Adipocyte (in vitro differentiated cells): ENCODE results near the gene POP7.
A peak's percentile ranks its signal among the peaks of the same experiment; 100 is the strongest.

Source experiments
- DNase-seq: peaks from one replicate; pipeline ENCODE4 v3.0.0-alpha.2; 2015; ENCODE audit warnings: low read depth
- H3K27me3 ChIP-seq: replicated peaks from 2 replicates; pipeline ENCODE4 v1.7.0; 2013; ENCODE audit warnings: mild to moderate bottlenecking, low read length, moderate library complexity; ENCODE audit not compliant: control insufficient read depth, insufficient read depth
- H3K36me3 ChIP-seq: 2 replicates; pipeline ENCODE4 v1.7.0; 2013; ENCODE audit warnings: low read length, mild to moderate bottlenecking, moderate library complexity; ENCODE audit not compliant: control insufficient read depth, insufficient read depth, severe bottlenecking
- H3K4me1 ChIP-seq: 2 replicates; pipeline ENCODE4 v1.7.0; 2013; ENCODE audit warnings: mild to moderate bottlenecking, low read length, moderate library complexity; ENCODE audit not compliant: control insufficient read depth, insufficient read depth
- H3K4me3 ChIP-seq: 2 replicates; pipeline ENCODE4 v1.7.0; 2013; ENCODE audit warnings: mild to moderate bottlenecking, low read length, moderate library complexity
- H3K9ac ChIP-seq: 2 replicates; pipeline ENCODE4 v1.7.0; 2013; ENCODE audit warnings: mild to moderate bottlenecking, low read length, moderate library complexity
- H3K9me3 ChIP-seq: 2 replicates; pipeline ENCODE4 v1.7.0; 2013; ENCODE audit warnings: mild to moderate bottlenecking, low read length, moderate library complexity; ENCODE audit not compliant: control insufficient read depth

POP7 gene

DNA sequence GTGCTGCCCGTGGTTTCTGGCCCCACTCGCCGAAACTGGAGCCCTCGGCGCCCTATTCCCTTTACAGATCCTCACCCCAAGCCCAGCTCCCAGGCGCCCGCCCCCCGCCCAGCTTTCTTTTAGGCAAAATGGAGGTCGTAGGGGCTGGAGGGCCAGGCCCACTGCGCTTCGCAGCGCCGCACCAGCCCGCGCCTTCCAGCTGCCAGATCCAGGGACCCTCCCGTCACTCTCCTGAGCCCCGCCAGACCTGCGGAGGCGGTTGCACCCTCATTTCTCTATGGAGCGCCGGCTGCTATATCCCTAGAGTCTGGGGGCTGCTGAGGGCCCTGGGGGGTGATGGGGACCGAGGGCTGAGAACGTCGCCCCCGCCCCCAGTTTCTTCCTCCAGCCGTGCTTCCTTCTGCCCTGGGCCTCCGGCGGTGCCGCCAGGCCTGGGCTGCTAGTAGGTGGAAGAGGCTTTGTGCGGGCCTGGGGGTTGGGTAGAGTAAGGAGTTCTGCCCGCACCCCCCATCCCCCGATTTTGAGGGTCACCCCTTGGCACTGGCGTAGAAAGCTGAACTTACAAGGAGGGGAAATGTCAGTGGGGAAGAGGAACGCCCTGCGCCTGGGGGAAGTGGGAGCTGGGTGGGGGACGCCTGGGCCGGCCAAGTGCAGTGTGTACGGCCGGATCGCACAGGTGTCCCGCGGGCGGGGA, 31.4 kb upstream of the POP7 start:
- no peak for DNase-seq
- no peaks in the 10 kb centered on the region for H3K27me3 ChIP-seq
- H3K4me3 ChIP-seq = peak overlapping the region; percentile 95
- no peaks in the 10 kb centered on the region for H3K9me3 ChIP-seq
- H3K36me3 ChIP-seq = peaks cover 30% of the 10 kb centered on the region
- peak overlapping the region; percentile 94 for H3K9ac ChIP-seq
- H3K4me1 ChIP-seq = peaks cover 12% of the 10 kb centered on the region

DNA sequence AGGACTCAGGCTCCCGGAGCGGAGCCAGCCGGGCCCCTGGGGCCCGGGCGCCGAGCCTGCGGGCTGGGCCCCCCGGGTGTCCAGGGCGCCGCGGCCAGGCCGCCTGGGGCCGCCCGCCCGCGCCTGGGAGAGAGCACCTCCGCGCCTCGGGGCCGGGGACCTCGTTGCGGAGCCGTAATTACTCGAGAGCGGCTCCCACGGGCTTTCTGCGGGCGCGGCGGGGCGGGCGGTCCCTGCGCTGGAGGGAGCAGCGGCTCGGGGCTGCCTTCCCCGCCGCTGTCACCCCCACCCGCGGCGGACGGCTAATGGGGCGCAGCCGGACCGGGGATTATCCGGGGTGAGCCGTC, 30.8 kb upstream of the POP7 start:
- Histone ChIP-seq H3K9me3 (no peaks in the 10 kb centered on the region), H3K27me3 (no peaks in the 10 kb centered on the region), H3K4me1 (peaks cover 18% of the 10 kb centered on the region), H3K9ac (peak overlapping the region; percentile 94), H3K36me3 (peaks cover 32% of the 10 kb centered on the region), H3K4me3 (peak overlapping the region; percentile 95)
- DNase-seq = peak; percentile 61

DNA sequence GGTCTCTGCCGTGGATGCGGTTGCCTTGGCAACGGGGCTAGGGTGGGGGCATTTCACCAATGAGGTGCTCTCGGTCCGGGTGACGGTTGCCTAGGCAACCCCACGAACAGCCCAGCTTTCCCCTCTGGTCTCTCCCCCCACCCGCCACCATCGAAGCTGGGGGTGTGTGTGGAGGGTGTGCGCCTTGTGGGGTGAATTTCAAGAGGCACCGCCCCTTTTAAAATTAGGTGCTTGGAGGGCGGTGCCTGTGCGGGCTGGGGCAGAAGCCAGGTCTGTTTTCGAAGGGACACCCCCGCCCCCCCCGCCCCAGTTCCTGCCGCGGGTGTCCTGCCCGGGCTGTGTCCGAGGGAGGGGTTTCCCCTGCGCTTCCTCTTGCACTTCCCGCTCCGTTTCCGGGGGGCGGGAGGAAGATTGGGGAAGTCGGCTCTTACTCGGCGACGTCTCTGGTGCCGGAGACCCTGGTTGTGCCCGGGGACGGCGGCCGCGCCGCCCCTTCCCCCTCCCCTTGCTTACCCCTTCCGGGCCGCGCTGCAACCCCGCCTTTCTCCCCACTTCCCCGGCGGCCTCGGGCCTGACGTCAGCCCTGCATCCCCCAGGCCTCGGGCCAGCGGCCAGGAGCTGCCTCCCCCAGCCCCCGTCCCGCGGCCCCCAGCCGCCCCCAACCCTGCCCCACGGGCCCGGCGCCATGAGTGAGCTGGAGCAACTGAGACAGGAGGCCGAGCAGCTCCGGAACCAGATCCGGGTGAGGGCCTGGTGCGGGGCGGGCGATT, 30.2 kb upstream of the POP7 start:
- H3K4me3 ChIP-seq = peak overlapping the region; percentile 95
- H3K36me3 ChIP-seq = peaks cover 32% of the 10 kb centered on the region
- peak; percentile 73 for DNase-seq
- H3K27me3 ChIP-seq = no peaks in the 10 kb centered on the region
- H3K9ac ChIP-seq = peak overlapping the region; percentile 78
- no peaks in the 10 kb centered on the region for H3K9me3 ChIP-seq
- H3K4me1 ChIP-seq = peaks cover 25% of the 10 kb centered on the region

DNA sequence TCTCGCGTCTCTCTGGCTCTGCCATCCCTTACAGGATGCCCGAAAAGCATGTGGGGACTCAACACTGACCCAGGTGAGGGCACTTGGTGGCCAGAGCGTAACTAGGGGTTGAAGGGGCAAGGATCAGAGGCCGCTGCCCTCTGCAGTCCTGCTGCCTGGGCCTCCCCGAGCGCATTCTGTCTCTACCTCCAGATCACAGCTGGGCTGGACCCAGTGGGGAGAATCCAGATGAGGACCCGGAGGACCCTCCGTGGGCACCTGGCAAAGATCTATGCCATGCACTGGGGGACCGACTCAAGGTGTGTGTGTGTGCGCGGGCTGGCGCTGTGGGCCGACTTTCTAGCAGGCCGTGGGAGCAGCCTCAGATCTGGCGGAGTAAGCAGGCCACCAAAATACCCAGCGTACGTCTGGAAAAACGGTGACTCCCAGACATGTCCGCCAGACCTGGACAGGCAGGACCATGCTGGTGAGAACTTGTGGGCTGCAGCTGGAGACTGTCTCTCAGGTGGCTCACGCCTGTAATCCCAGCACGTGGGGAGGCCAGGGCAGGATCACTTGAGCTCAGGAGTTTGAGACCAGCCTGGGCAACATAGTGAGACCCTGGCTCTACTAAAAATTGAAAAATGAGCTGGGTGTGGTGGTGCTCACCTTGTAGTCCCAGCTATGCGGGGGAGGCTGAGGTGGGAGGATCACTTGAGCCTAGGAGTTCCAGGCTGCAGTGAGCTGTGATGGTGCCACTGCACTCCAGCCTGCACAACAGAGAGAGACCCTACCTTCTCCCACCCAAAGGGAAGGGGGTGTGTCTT, 29.2 kb upstream of the POP7 start:
- Histone ChIP-seq H3K36me3 (peaks cover 36% of the 10 kb centered on the region), H3K27me3 (no peaks in the 10 kb centered on the region), H3K4me3 (peak overlapping the region; percentile 73), H3K9ac (peak overlapping the region; percentile 62), H3K4me1 (peaks cover 28% of the 10 kb centered on the region), H3K9me3 (no peaks in the 10 kb centered on the region)
- no peak for DNase-seq

DNA sequence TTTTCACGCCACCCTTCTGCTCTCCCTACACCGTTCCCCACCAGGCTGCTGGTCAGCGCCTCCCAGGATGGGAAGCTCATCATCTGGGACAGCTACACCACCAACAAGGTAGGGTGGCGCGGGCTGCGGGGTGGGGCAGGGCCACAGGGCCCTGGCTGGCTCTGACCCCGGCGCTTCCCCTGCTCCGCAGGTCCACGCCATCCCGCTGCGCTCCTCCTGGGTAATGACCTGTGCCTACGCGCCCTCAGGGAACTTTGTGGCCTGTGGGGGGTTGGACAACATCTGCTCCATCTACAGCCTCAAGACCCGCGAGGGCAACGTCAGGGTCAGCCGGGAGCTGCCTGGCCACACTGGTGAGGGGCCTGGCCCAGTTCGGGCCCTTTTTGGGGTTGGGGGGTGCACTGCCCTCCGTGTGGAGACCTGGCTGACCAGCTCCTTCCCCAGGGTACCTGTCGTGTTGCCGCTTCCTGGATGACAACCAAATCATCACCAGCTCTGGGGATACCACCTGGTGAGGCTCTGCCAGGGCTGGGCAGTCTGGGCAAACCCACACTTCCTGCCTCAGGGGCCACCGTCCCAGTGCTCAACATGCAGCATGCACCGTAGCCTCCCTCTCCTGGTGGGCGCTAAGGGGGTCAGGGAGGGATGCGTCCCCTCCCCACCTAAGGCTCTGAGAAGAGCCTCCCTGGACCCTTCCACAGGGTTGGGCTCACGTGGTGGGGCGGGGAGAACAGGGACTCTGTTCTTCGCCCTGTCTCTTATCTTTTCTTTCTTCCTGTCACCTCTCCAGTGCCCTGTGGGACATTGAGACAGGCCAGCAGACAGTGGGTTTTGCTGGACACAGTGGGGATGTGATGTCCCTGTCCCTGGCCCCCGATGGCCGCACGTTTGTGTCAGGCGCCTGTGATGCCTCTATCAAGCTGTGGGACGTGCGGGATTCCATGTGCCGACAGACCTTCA, 28.3 kb upstream of the POP7 start:
- Histone ChIP-seq H3K36me3 (peaks cover 44% of the 10 kb centered on the region), H3K4me3 (no peak overlapping the region), H3K27me3 (no peaks in the 10 kb centered on the region), H3K4me1 (peaks cover 28% of the 10 kb centered on the region), H3K9ac (no peak overlapping the region), H3K9me3 (no peaks in the 10 kb centered on the region)
- DNase-seq = no peak

DNA sequence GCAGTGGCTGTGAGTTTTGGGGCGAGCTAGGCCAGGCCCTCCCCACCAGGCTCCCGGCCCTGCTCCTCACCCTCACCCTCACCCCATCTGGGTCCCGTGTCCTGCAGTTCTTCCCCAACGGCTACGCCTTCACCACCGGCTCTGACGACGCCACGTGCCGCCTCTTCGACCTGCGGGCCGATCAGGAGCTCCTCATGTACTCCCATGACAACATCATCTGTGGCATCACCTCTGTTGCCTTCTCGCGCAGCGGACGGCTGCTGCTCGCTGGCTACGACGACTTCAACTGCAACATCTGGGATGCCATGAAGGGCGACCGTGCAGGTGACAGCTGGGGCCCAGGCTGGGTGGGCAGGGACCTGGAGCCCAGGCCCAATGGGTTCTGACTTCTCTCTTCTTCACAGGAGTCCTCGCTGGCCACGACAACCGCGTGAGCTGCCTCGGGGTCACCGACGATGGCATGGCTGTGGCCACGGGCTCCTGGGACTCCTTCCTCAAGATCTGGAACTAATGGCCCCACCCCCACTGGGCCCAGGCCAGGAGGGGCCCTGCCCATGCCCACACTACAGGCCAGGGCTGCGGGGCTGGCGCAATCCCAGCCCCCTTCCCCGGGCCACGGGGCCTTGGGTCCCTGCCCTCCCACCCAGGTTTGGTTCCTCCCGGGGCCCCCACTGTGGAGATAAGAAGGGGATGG, 27.5 kb upstream of the POP7 start:
- Histone ChIP-seq H3K4me3 (no peak overlapping the region), H3K9me3 (no peaks in the 10 kb centered on the region), H3K27me3 (no peaks in the 10 kb centered on the region), H3K9ac (no peak overlapping the region), H3K4me1 (peaks cover 28% of the 10 kb centered on the region), H3K36me3 (peaks cover 53% of the 10 kb centered on the region)
- no peak for DNase-seq

DNA sequence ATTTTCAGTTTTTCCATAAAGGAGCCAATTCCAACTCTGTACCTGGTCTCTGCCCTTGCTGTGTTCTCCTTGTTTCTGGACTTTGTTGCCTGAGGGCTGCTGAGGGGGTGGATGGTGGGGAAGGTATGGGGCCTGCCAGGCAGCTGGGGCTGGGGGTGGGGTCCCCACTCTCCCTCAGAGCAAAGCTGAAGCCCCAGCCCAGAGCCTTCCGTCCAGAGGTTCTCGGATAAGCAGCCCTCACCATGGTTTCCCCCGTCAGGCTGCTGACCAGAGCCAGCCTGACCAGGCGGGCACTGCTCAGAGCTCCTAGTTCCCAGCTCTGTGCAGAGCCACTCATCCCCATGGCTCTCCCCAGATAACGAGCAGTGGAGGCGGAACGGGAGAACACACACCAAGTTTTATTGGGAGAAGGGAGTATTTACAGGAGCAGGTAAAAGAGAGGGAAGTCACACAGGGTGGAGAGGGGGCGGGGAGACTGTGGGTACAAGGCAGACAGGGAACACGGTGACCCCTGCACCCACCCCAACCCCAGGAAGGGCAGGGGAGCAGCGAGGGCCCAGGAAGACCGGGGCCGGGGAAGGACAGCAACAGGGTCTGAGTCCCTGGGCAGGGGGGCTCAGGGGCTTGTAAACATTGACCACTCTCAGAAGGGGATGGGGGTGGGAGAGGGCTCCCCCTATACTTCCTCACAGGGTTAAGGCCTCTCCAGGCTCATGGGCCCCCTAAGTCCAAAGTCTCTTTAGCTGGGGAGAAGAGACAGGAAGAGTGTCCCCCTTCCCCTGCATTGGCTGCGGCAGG, 26.6 kb upstream of the POP7 start:
- H3K36me3 ChIP-seq = peaks cover 59% of the 10 kb centered on the region
- no peak for DNase-seq

DNA sequence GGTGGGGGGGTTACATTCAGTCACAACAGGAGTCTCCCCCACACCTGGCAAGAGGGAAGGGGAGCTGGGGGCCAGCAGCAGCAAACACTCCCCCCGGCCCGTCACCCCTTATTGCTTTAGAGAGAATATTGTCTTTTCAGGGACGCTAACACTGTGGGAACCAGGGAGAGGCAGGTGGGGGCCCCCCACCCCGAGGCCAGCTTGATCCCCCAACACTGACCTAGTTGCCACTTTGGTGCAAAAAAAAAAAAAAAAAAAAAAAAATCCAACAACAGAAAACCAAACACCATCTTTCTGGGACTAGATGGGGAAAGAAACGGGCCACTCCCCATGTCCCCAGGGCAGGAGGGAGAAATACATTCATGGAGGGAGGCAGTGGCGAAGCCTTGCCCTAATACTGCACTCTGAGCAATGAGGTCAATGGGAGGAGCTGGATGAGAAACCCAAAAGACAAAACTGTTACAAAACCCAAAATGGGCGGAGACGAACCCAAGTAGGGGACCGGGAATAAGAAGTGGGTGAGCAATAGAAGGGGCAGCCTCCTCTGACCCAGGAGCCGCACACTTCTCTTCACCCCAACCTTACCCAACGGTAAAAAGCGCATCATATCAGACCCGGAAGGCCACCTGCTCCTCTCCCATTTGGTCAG, 25.9 kb upstream of the POP7 start:
- peak overlapping the region; percentile 64 for H3K9ac ChIP-seq
- peaks cover 66% of the 10 kb centered on the region for H3K36me3 ChIP-seq
- H3K27me3 ChIP-seq = no peaks in the 10 kb centered on the region
- no peak for DNase-seq
- H3K9me3 ChIP-seq = no peaks in the 10 kb centered on the region
- H3K4me1 ChIP-seq = peaks cover 28% of the 10 kb centered on the region
- no peak overlapping the region for H3K4me3 ChIP-seq

More for the DNA sequence above, 26.6 kb upstream of the POP7 start:
- no peaks in the 10 kb centered on the region for H3K9me3 ChIP-seq
- peak overlapping the region; percentile 64 for H3K9ac ChIP-seq
- no peak overlapping the region for H3K4me3 ChIP-seq
- peaks cover 28% of the 10 kb centered on the region for H3K4me1 ChIP-seq
- H3K27me3 ChIP-seq = no peaks in the 10 kb centered on the region

DNA sequence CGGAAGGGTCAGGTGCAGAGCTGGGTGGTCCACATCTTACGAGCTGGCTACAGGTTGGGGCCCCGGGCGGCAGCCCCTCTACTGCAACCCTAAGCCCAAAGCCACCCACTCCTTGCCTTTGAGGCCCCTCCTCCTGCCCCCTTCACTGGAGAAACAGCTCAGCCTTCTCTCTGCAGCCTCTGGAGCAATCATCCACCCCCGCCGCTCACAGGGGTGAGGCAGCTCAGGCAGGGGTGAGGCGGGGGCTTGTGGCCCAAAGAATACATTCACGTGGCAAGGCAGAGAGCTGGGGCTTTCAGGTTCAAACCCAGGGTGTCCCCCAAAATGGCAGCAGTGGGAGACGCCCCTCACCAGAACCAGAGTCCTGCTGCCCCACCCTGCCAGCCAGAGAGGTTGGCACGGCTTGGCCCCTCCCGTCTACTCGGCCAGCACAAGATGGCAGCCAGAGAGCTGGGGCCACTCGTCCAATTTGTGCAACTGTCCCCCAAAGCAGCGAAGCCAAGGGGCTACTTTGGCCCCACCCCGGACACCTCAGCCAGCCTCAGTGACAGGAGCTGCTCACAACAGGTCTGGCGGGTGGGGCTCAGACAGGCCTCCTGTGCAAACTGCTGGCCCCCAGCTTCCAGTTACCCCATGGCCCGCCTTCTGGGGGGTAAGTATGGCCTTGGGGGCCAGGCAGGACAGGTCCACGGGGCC, 25.2 kb upstream of the POP7 start:
- no peaks in the 10 kb centered on the region for H3K9me3 ChIP-seq
- no peaks in the 10 kb centered on the region for H3K27me3 ChIP-seq
- H3K4me3 ChIP-seq = no peak overlapping the region
- peaks cover 73% of the 10 kb centered on the region for H3K36me3 ChIP-seq
- peak overlapping the region; percentile 31 for H3K9ac ChIP-seq
- H3K4me1 ChIP-seq = peaks cover 28% of the 10 kb centered on the region
- DNase-seq = no peak
